CD4-positive, alpha-beta T cell treated with Interleukin-10 for 1 hour (primary cell): ENCODE results near the gene DVL1.

ENCODE experiments used
- DNase-seq: peaks from one replicate; pipeline ENCODE4 v3.0.0-alpha.2; 2020

The DVL1 gene

GRCh38 chr1:1354271-1355247 is 5.3 kb upstream of the DVL1 start:
- peak; percentile 25 for DNase-seq

DNA sequence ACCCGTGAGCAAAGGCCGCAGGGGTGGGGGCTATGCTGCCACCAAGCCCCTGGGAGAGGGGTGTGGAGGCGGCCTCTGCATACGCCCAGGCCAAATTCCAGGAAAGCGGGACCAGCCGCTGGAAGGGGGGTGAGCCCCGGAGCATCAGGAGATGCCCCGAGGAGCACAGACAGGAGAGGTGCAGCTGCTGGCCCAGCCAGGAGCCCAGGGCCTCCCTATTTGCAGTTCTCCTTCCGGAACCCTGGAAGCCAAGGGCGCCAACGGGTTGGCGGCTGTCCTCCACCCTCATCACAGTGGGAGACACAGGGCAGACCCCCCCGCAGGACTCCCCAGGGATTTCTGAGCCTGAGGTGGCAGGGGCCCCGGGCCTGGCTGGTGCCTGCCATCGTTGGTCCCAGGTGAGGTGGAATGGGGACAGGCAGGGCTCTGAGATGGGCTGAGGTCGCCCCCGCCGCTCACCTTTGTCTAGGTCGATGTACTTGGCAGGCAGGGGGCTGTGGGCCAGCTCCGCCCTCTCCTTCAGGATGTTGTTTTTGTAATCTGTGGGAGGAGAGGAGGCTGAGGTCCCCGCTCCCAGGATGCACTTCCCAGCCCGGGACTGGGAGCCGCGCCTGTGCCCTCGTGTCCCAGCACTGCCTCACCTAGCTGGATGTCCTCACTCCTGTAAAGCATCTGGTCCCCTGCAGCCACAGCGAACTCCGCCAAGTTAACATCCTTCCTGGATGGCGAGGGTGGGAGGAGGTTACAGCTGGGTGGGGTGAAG is 4.4 kb upstream of the DVL1 start:
- no peak for DNase-seq

DNA sequence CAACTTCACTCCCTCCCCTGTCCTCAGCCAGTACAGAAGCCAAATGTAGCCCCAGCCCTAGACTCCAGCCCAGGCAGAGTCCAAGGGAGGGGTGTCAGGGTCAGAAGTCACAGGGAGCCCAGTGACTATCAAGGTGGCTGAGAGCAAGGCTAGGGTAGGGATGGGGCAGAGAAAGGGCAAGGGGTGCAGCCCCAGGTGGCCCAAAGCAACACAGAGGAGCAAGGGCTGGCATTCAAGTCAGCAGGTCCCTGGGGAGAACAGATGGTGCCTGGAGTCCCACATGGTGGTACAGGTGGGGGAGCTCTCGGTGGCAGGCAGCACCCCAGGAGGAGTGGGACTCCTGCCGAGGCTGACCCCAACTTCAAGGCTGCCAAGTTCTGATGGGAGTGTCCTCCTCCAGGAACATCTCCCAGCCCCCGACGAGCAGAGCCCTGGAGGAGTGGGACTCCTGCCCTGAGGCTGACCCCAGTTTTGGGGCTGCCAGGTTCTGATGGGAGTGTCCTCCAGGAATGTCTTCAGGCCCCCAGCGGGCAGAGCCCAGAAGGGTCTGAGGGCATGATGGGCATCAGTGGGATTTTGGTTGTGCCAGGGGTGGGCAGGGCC is 3.7 kb upstream of the DVL1 start:
- no peak for DNase-seq

- no peak for DNase-seq
Observed at GRCh38 chr1:1351511-1352427, 2.6 kb upstream of the DVL1 start.

- no peak for DNase-seq
Observed at GRCh38 chr1:1348420-1349255, 580 bp downstream of the DVL1 start.

GRCh38 chr1:1347663-1348419 is 1.4 kb downstream of the DVL1 start:
- DNase-seq, result no peak

DNA sequence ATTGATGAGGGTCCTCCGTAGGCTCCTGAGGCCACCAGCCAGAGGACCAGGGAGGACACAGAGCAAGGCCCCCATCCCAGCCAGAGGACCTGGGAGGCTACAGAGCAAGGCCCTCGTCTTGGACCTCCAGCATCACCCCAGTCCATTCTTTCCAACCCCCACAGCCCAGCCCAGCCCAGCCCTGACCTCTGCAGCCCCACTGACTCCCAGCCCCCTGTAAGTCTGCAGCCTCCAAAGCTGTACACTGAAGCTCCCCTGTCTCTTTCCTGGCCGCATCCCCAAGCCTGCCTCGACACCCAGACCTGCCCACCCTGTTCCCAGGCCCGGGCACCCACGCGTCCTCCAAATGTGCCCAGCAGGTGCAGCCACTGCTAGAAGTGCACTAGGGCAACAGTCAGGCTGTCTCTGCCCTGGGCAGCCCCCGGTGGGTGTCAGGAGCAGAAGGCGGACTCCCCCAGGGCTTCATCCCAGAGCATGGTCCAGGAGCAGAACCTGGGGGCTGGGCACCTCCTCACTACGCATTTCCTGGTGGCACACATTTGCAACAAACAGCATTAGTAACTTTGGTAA is 2.1 kb downstream of the DVL1 start:
- DNase-seq, result no peak

DNA sequence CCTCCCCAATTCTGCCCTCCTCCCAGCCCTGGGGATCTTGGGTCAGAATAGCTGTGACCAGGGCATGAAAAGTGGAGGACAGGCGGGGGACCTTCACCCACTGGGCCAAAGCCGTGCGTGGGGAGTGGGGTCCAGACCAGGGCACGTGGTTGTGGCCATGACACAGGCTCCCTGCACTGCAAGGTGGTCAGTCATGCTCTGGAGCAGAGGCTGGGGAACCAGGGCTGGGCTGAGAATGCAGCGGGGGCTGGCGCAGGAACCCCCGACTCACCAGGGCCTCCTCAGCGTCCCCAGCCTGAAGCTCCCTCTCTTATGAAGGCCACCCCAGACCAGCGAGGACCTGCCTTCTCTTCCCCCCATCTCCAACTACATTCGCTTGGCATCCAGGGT is 2.7 kb downstream of the DVL1 start:
- DNase-seq, result no peak

GRCh38 chr1:1345860-1346500 is 3.2 kb downstream of the DVL1 start:
- no peak for DNase-seq

DNA sequence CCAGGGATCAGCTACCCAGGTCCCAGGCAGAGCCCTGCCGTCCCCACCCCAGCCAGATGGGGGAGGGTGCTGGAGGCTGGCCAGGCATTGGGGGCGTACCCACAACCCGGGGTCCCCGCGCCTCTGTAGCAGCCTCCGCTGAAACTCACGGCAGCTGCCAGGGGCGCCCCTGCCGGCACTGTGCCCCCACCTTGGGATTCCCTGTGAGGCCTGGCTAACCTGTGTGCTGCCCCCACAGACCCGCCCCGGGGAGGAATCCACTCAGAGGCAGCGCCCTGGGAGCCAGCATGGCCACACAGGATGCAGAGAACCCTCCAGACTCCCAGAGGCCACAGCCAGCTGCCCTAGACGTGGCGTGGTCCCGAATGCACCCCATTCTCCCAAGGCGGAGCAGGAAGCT is 3.8 kb downstream of the DVL1 start:
- no peak for DNase-seq

DNA sequence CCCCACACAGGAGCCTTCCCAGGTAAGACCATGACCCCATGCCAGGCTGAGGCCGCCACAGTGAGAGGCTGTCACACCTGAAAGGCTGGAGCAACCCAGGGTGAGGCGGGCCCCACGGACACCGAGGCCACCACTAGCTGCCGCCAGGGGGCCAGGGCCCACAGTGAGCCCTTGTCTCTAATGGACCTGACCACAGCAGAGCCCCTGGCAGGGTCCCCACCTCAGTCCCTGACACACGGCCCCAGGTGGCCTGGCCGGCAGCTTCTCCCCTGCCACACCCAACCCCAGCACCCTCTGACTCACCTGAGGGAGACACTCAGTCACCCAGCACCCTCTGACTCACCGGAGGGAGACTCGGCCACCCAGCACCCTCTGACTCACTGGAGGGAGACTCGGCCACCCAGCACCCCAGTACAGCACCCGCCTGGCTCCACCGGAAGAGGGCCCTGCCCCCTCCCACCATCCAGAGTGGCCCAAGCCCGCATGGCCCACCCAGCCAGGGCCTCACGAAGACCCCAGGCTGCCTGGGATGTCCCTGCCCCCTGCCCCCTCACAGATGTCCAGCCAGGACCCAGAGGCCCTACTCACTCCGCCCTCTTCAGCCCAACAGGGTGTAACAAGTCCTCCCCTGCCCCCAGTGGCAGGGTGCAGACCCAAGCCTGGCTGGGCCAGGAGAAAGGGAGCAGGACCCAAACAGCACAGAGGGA is 4.4 kb downstream of the DVL1 start:
- no peak for DNase-seq

- no peak for DNase-seq
Observed at GRCh38 chr1:1343811-1344421, 5.3 kb downstream of the DVL1 start.

DNA sequence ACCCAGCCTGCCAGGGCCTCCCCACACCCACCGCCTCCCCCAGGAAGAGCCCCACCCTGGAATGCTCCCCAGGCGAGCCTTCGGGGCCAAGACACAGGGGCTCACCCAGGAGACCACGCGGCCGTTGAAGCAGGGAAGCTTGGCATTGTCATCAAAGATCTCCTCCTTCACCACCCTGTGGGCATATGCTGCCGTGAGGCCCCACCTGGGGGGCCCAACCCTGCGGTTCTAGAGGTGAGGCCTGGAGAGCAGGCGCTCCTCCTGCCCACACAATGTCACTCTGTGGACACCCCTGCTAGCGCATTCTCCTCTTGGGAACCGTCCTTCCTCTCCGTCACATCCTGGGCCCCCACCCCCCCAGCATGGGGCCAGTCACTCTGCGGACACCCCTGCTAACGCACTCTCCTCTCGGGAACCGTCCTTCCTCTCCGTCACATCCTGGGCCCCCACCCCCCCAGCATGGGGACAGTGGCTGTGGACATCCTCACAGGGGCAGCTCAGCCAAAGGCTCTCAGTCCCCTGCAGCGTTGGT is 6.6 kb downstream of the DVL1 start:
- DNase-seq, result no peak

- DNase-seq, result no peak
Observed at GRCh38 chr1:1342061-1342562, 7.1 kb downstream of the DVL1 start.

DNA sequence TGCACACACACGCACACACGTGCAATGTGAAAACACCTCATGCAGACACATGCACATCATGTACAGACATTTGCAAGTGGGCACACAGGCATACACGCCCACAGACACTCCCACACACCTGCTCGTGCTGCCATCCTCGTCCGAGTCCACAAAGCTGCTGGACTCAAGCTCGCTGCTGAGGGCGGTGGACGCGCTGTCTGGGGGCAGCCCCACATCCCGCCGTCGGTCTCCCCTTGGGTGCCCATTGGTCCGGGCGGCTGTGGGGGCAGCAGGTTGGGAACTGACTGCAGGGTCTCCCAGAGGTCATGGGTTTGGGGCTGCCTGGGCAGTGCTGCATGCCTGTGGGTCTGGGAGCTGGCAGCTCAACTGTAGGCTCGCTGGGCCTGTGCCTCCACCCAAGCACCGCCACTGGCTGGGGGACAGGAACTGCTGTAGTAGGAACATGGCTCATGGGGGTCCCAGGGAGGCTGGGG is 7.6 kb downstream of the DVL1 start:
- DNase-seq, result no peak

DNA sequence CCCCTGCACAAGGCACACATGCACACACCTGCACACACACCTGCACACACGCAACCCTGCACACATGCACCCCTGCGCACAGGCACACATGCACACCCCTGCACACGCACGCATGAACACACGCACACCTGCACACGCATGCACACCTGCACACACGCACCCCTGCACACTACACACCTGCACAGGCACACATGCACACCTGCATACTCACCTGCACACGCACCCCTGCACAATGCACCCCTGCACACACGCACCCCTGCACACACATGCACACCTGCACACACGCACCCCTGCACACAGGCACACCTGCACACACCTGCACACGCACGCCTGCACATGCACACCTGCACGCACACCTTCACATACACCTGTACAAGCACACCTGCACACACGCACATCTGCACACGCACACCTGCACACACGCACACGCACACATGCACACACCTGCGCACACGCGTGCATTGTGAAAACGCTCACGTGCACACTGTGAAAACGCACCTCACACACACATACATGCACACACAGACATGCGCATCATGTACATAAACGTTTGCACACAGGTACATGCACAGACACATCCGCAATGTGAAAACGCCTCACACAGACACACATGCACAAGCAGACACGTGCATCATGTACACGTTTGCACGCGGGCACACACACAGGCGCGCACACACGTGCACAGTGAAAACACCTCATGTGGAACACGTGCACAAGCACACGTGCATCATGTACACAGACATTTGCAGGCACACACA is 8.2 kb downstream of the DVL1 start:
- no peak for DNase-seq

- no peak for DNase-seq
Observed at GRCh38 chr1:1340185-1340584, 9.0 kb downstream of the DVL1 start.
